Measurements from ENCODE around the gene RBM14.

DNA sequence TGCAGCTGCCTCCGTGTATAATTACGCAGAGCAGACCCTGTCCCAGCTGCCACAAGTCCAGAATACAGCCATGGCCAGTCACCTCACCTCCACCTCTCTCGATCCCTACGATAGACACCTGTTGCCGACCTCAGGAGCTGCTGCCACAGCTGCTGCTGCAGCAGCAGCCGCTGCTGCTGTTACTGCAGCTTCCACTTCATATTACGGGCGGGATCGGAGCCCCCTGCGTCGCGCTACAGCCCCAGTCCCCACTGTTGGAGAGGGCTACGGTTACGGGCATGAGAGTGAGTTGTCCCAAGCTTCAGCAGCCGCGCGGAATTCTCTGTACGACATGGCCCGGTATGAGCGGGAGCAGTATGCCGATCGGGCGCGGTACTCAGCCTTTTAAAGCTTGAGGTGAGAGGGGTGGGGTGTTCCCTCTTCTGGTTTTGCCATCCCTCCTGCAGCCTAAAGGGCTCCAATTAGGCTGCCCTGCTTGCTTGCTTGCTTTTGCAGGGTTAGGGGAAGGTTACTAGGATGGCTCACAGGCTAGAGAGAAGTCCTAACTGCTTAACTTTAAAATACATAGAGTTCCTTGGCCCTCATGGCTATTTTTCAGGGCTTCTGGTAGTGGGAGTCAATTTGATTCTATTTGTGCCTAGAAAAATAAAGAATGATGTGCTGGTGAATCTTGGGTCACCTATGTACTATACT is 27.5 kb downstream of the RBM14 start:
- TF ChIP-seq, protein P1, sequence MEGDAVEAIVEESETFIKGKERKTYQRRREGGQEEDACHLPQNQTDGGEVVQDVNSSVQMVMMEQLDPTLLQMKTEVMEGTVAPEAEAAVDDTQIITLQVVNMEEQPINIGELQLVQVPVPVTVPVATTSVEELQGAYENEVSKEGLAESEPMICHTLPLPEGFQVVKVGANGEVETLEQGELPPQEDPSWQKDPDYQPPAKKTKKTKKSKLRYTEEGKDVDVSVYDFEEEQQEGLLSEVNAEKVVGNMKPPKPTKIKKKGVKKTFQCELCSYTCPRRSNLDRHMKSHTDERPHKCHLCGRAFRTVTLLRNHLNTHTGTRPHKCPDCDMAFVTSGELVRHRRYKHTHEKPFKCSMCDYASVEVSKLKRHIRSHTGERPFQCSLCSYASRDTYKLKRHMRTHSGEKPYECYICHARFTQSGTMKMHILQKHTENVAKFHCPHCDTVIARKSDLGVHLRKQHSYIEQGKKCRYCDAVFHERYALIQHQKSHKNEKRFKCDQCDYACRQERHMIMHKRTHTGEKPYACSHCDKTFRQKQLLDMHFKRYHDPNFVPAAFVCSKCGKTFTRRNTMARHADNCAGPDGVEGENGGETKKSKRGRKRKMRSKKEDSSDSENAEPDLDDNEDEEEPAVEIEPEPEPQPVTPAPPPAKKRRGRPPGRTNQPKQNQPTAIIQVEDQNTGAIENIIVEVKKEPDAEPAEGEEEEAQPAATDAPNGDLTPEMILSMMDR (IDR thresholded peaks at IDR 0.05), result no peak
- TF ChIP-seq POLR2AphosphoS5 (IDR thresholded peaks at IDR 0.05; ENCODE audit: insufficient read depth in 1 of 2, low read depth in 1 of 2), result no peak
- TF ChIP-seq POLR2A (IDR thresholded peaks at IDR 0.05), result no peak
